GM23338 (cell line): Measurements from ENCODE around the gene PPP5C. TPM values are rescaled to one million over a fixed set of nuclear protein-coding genes. Genes with fewer than 3 reads are reported as not detected.

ENCODE experiments used
- ATAC-seq: fragments of 200-7000 bp; cut with Tn5 transposase; 3 replicates; pipeline ENCODE4 v1.9.1; 2020
- DNase-seq: peaks from one replicate; pipeline ENCODE4 v3.0.0-alpha.2; 2015; ENCODE audit warnings: low spot score
- H2AFZ ChIP-seq: fragments of 200-600 bp; sonication (generic); 2 replicates; pipeline ENCODE4 v1.8.0; 2016; ENCODE audit warnings: antibody characterized with exemption, mild to moderate bottlenecking, moderate library complexity
- H3F3A ChIP-seq: fragments of 200-600 bp; sonication (generic); replicated peaks from 2 replicates; pipeline ENCODE4 v1.8.0; 2017; ENCODE audit warnings: antibody characterized with exemption, mixed run types, low read depth
- H3K27ac ChIP-seq: fragments of 200-600 bp; sonication (generic); 2 replicates; pipeline ENCODE4 v1.6.1; 2016; ENCODE audit warnings: low read depth
- H3K27me3 ChIP-seq: fragments of 200-600 bp; sonication (generic); 2 replicates; pipeline ENCODE4 v1.8.0; 2016; ENCODE audit warnings: mild to moderate bottlenecking, mixed run types, moderate library complexity; ENCODE audit not compliant: insufficient read depth
- H3K36me3 ChIP-seq: fragments of 200-600 bp; sonication (generic); 2 replicates; pipeline ENCODE4 v1.8.0; 2016; ENCODE audit warnings: mild to moderate bottlenecking; ENCODE audit not compliant: insufficient read depth
- H3K4me1 ChIP-seq: fragments of 200-600 bp; sonication (generic); 2 replicates; pipeline ENCODE4 v1.8.0; 2016; ENCODE audit warnings: mild to moderate bottlenecking, moderate library complexity; ENCODE audit not compliant: insufficient read depth
- H3K4me2 ChIP-seq: fragments of 200-600 bp; sonication (generic); 2 replicates; pipeline ENCODE4 v1.7.1; 2017; ENCODE audit warnings: mixed run types
- H3K4me3 ChIP-seq: fragments of 200-600 bp; sonication (generic); 2 replicates; pipeline ENCODE4 v1.6.1; 2016; ENCODE audit warnings: mixed run types
- H3K79me2 ChIP-seq: fragments of 200-600 bp; sonication (generic); replicated peaks from 2 replicates; pipeline ENCODE4 v1.8.0; 2017; ENCODE audit warnings: mild to moderate bottlenecking; ENCODE audit not compliant: insufficient read depth
- H3K9me2 ChIP-seq: fragments of 200-600 bp; sonication (generic); 2 replicates; pipeline ENCODE4 v1.8.0; 2017; ENCODE audit not compliant: insufficient read depth
- H4K20me1 ChIP-seq: fragments of 200-600 bp; sonication (generic); replicated peaks from 2 replicates; pipeline ENCODE4 v1.8.0; 2017; ENCODE audit warnings: mild to moderate bottlenecking; ENCODE audit not compliant: insufficient read depth
- H3K27ac Mint-ChIP-seq: 2 replicates; pipeline ENCODE4 v1.8.0; 2020; ENCODE audit warnings: inconsistent platforms, mild to moderate bottlenecking, moderate library complexity, mixed read lengths
- H3K27me3 Mint-ChIP-seq: 3 replicates; pipeline ENCODE4 v1.8.0; 2022; ENCODE audit warnings: low read depth, mild to moderate bottlenecking, moderate library complexity, mixed read lengths, inconsistent platforms; ENCODE audit not compliant: insufficient read depth, poor library complexity
- H3K36me3 Mint-ChIP-seq: 3 replicates; pipeline ENCODE4 v1.8.0; 2021; ENCODE audit warnings: low read depth, mild to moderate bottlenecking, inconsistent platforms, moderate library complexity, mixed read lengths
- H3K4me1 Mint-ChIP-seq: 3 replicates; pipeline ENCODE4 v1.8.0; 2020; ENCODE audit warnings: mild to moderate bottlenecking, inconsistent platforms, mixed read lengths
- H3K4me3 Mint-ChIP-seq: 3 replicates; pipeline ENCODE4 v1.8.0; 2021; ENCODE audit warnings: moderate library complexity, mild to moderate bottlenecking, inconsistent platforms, mixed read lengths
- H3K9me3 Mint-ChIP-seq: 3 replicates; pipeline ENCODE4 v1.8.0; 2020; ENCODE audit warnings: moderate library complexity, mild to moderate bottlenecking, inconsistent platforms, mixed read lengths
- EZH2 ChIP-seq: fragments of 200-600 bp; sonication (generic); IDR thresholded peaks from one replicate; pipeline ENCODE4 v1.8.0; 2017; ENCODE audit warnings: antibody characterized with exemption, mild to moderate bottlenecking, low read depth; ENCODE audit not compliant: unreplicated experiment
- EZH2phosphoT487 ChIP-seq: fragments of 200-600 bp; sonication (generic); IDR thresholded peaks from one replicate; pipeline ENCODE4 v1.8.1; 2018; ENCODE audit warnings: antibody characterized with exemption; ENCODE audit not compliant: unreplicated experiment
- JUNB ChIP-seq: IDR thresholded peaks from one replicate; pipeline ENCODE4 v1.6.1; 2016; ENCODE audit warnings: antibody characterized with exemption; ENCODE audit not compliant: unreplicated experiment
- STAT1 ChIP-seq: IDR thresholded peaks from one replicate; pipeline ENCODE4 v1.6.1; 2016; ENCODE audit warnings: antibody characterized with exemption; ENCODE audit not compliant: unreplicated experiment
- polyA plus RNA-seq: library from polyadenylated mRNA; unstranded; fragments of >200 nt; fragmentation: Nextera tagmentation; extraction: Ambion mirVana; gene quantifications from 2 replicates; pipeline ENCODE4 v1.2.1, GENCODE V29; 2016
- total RNA-seq: library from RNA; depleted of rRNA; stranded (reverse); fragments of >200 nt; shearing (Covaris generic); gene quantifications from 2 replicates; pipeline ENCODE4 v1.2.3, GENCODE V29; 2014
- TF ChIP-seq, protein P1 (sequence below): IDR thresholded peaks from one replicate; pipeline ENCODE4 v1.6.1; 2018; ENCODE audit warnings: antibody characterized with exemption; ENCODE audit not compliant: unreplicated experiment
- TF ChIP-seq, protein P2 (sequence below): fragments of 250-450 bp; sonication (Bioruptor Pico); IDR thresholded peaks from 2 replicates; pipeline ENCODE4 v1.5.0; 2020; ENCODE audit warnings: mild to moderate bottlenecking, moderate library complexity
- TF ChIP-seq, protein P3 (sequence below), 2 experiments: fragments of 200-600 bp in 1 of 2; sonication (generic) in 1 of 2; conservative IDR thresholded peaks; 2 replicates each; pipeline versions ENCODE4 v1.5.1 to v1.6.1; 2016 to 2017; ENCODE audit warnings: antibody characterized with exemption in 2 of 2, low read depth in 2 of 2, mild to moderate bottlenecking in 2 of 2, moderate library complexity in 1 of 2
- TF ChIP-seq, protein P4 (sequence below): IDR thresholded peaks from 2 replicates; pipeline ENCODE4 v1.6.1; 2016; ENCODE audit warnings: antibody characterized with exemption

PPP5C gene
- total and polyA plus RNA-seq, 2 experiments from 2014 or later: 51.6 to 123 TPM

DNA sequence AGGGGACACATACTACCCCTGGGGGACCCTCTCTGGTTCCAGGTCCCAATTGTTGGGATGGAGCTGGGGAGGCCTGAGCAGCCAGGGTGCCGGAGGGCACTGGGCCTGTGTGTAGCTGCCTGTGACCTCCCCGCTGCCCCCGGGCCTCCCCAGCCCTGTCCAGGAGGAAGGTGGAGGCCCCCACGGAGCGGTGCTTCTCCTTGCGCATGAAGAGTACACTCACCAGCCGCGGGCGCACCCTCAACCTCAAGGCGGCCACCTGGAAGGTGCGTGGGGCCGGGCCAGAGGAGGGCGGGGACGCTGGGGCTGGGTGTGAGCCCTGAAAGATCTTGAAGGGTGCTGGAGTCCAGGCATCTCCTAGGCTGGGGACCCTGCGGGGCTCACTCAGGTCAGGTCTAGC, 38.4 kb upstream of the PPP5C start (continued):
- TF ChIP-seq, protein P1, sequence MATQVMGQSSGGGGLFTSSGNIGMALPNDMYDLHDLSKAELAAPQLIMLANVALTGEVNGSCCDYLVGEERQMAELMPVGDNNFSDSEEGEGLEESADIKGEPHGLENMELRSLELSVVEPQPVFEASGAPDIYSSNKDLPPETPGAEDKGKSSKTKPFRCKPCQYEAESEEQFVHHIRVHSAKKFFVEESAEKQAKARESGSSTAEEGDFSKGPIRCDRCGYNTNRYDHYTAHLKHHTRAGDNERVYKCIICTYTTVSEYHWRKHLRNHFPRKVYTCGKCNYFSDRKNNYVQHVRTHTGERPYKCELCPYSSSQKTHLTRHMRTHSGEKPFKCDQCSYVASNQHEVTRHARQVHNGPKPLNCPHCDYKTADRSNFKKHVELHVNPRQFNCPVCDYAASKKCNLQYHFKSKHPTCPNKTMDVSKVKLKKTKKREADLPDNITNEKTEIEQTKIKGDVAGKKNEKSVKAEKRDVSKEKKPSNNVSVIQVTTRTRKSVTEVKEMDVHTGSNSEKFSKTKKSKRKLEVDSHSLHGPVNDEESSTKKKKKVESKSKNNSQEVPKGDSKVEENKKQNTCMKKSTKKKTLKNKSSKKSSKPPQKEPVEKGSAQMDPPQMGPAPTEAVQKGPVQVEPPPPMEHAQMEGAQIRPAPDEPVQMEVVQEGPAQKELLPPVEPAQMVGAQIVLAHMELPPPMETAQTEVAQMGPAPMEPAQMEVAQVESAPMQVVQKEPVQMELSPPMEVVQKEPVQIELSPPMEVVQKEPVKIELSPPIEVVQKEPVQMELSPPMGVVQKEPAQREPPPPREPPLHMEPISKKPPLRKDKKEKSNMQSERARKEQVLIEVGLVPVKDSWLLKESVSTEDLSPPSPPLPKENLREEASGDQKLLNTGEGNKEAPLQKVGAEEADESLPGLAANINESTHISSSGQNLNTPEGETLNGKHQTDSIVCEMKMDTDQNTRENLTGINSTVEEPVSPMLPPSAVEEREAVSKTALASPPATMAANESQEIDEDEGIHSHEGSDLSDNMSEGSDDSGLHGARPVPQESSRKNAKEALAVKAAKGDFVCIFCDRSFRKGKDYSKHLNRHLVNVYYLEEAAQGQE: no peak

DNA sequence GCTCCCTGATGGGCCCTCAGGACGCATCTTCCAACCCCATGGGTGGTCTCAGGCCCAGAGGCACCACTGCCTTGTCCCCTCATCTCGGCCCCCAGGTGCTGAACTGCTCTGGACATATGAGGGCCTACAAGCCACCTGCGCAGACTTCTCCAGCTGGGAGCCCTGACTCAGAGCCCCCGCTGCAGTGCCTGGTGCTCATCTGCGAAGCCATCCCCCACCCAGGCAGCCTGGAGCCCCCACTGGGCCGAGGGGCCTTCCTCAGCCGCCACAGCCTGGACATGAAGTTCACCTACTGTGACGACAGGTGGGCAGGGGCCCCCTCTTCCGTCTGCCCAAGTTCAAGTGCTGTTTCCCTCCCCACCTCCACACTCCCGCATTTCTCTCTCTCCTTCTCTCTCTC, 37.8 kb upstream of the PPP5C start:
- Mint-ChIP-seq H3K4me3 (no peak overlapping the region), H3K27ac (no peak overlapping the region), H3K27me3 (peaks cover 2% of the 10 kb centered on the region), H3K4me1 (peaks cover 6% of the 10 kb centered on the region), H3K36me3 (peaks cover 73% of the 10 kb centered on the region), H3K9me3 (peaks cover 20% of the 10 kb centered on the region)
- Histone ChIP-seq H3K4me2 (no peak overlapping the region), H3F3A (no peaks in the 10 kb centered on the region), H3K4me1 (peaks cover 3% of the 10 kb centered on the region; the same call in 1 of the 2 replicates), H3K27me3 (no peaks in the 10 kb centered on the region), H3K36me3 (peaks cover 16% of the 10 kb centered on the region; the same call in 1 of the 2 replicates), H2AFZ (no peak overlapping the region), H3K79me2 (no peaks in the 10 kb centered on the region; the same call in 1 of the 2 replicates), H3K4me3 (no peak overlapping the region), H3K27ac (no peak overlapping the region), H3K9me2 (no peaks in the 10 kb centered on the region), H4K20me1 (peaks cover 5% of the 10 kb centered on the region)
- no peak for DNase-seq
- no peak for ATAC-seq
- TF ChIP-seq EZH2phosphoT487 (no peak), STAT1 (no peak), EZH2 (no peak), JUNB (no peak)
- TF ChIP-seq, protein P1: no peak
- TF ChIP-seq, protein P2, sequence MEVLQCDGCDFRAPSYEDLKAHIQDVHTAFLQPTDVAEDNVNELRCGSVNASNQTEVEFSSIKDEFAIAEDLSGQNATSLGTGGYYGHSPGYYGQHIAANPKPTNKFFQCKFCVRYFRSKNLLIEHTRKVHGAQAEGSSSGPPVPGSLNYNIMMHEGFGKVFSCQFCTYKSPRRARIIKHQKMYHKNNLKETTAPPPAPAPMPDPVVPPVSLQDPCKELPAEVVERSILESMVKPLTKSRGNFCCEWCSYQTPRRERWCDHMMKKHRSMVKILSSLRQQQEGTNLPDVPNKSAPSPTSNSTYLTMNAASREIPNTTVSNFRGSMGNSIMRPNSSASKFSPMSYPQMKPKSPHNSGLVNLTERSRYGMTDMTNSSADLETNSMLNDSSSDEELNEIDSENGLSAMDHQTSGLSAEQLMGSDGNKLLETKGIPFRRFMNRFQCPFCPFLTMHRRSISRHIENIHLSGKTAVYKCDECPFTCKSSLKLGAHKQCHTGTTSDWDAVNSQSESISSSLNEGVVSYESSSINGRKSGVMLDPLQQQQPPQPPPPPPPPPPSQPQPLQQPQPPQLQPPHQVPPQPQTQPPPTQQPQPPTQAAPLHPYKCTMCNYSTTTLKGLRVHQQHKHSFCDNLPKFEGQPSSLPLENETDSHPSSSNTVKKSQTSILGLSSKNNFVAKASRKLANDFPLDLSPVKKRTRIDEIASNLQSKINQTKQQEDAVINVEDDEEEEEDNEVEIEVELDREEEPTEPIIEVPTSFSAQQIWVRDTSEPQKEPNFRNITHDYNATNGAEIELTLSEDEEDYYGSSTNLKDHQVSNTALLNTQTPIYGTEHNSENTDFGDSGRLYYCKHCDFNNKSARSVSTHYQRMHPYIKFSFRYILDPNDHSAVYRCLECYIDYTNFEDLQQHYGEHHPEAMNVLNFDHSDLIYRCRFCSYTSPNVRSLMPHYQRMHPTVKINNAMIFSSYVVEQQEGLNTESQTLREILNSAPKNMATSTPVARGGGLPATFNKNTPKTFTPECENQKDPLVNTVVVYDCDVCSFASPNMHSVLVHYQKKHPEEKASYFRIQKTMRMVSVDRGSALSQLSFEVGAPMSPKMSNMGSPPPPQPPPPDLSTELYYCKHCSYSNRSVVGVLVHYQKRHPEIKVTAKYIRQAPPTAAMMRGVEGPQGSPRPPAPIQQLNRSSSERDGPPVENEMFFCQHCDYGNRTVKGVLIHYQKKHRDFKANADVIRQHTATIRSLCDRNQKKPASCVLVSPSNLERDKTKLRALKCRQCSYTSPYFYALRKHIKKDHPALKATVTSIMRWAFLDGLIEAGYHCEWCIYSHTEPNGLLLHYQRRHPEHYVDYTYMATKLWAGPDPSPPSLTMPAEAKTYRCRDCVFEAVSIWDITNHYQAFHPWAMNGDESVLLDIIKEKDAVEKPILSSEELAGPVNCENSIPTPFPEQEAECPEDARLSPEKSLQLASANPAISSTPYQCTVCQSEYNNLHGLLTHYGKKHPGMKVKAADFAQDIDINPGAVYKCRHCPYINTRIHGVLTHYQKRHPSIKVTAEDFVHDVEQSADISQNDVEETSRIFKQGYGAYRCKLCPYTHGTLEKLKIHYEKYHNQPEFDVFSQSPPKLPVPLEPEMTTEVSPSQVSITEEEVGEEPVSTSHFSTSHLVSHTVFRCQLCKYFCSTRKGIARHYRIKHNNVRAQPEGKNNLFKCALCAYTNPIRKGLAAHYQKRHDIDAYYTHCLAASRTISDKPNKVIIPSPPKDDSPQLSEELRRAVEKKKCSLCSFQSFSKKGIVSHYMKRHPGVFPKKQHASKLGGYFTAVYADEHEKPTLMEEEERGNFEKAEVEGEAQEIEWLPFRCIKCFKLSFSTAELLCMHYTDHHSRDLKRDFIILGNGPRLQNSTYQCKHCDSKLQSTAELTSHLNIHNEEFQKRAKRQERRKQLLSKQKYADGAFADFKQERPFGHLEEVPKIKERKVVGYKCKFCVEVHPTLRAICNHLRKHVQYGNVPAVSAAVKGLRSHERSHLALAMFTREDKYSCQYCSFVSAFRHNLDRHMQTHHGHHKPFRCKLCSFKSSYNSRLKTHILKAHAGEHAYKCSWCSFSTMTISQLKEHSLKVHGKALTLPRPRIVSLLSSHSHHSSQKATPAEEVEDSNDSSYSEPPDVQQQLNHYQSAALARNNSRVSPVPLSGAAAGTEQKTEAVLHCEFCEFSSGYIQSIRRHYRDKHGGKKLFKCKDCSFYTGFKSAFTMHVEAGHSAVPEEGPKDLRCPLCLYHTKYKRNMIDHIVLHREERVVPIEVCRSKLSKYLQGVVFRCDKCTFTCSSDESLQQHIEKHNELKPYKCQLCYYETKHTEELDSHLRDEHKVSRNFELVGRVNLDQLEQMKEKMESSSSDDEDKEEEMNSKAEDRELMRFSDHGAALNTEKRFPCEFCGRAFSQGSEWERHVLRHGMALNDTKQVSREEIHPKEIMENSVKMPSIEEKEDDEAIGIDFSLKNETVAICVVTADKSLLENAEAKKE (CRISPR knock-in tag): no peak
- TF ChIP-seq, protein P3, sequence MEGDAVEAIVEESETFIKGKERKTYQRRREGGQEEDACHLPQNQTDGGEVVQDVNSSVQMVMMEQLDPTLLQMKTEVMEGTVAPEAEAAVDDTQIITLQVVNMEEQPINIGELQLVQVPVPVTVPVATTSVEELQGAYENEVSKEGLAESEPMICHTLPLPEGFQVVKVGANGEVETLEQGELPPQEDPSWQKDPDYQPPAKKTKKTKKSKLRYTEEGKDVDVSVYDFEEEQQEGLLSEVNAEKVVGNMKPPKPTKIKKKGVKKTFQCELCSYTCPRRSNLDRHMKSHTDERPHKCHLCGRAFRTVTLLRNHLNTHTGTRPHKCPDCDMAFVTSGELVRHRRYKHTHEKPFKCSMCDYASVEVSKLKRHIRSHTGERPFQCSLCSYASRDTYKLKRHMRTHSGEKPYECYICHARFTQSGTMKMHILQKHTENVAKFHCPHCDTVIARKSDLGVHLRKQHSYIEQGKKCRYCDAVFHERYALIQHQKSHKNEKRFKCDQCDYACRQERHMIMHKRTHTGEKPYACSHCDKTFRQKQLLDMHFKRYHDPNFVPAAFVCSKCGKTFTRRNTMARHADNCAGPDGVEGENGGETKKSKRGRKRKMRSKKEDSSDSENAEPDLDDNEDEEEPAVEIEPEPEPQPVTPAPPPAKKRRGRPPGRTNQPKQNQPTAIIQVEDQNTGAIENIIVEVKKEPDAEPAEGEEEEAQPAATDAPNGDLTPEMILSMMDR (conservative IDR thresholded peaks at IDR 0.05; ENCODE audit: low read depth in 2 of 2): no peak
- TF ChIP-seq, protein P4, sequence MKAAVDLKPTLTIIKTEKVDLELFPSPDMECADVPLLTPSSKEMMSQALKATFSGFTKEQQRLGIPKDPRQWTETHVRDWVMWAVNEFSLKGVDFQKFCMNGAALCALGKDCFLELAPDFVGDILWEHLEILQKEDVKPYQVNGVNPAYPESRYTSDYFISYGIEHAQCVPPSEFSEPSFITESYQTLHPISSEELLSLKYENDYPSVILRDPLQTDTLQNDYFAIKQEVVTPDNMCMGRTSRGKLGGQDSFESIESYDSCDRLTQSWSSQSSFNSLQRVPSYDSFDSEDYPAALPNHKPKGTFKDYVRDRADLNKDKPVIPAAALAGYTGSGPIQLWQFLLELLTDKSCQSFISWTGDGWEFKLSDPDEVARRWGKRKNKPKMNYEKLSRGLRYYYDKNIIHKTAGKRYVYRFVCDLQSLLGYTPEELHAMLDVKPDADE: no peak
